Keratinocyte (primary cell): ENCODE data around the gene KIF5A.

ENCODE experiments used
- CTCF ChIP-seq, 3 experiments: IDR thresholded peaks in 1 of 3; conservative IDR thresholded peaks in 1 of 3; optimal IDR thresholded peaks in 1 of 3; 2 replicates in 2 of 3; 3 replicates in 1 of 3; pipeline versions ENCODE3 to v1.5.1; 2011; ENCODE audit warnings: low read length in 3 of 3, mild to moderate bottlenecking in 3 of 3, moderate library complexity in 2 of 3, control low read depth in 1 of 3, inconsistent platforms in 1 of 3; ENCODE audit not compliant: insufficient read depth in 2 of 3; ENCODE audit errors: extremely low read depth in 1 of 3
- EZH2 ChIP-seq: IDR thresholded peaks from one replicate; pipeline ENCODE4 v1.6.1; 2012; ENCODE audit warnings: inconsistent platforms, mild to moderate bottlenecking, low read length, moderate library complexity

GRCh38 chr12:57535764-57536596, 13.9 kb upstream of the KIF5A start:
- TF ChIP-seq CTCF (optimal IDR thresholded peaks at IDR 0.05 in 1 of 3, IDR thresholded peaks at IDR 0.05 in 1 of 3, conservative IDR thresholded peaks at IDR 0.05 in 1 of 3; ENCODE audit: extremely low read depth in 1 of 3, insufficient read depth in 2 of 3, low read length in 3 of 3) (no peak), EZH2 (no peak)
